22Rv1 (cell line): ENCODE results near the gene ARID1B.

Source experiments
- ZFX ChIP-seq: fragments of 450-650 bp; IDR thresholded peaks from 2 replicates; pipeline ENCODE4 v1.6.1; 2017; ENCODE audit warnings: antibody characterized with exemption, borderline replicate concordance
- TF ChIP-seq, protein P1 (sequence below): fragments of 450-650 bp; IDR thresholded peaks from 2 replicates; pipeline ENCODE4 v1.5.1; 2017; ENCODE audit warnings: mild to moderate bottlenecking

GRCh38 chr6:156967852-156968251 is 190.7 kb downstream of the ARID1B start:
- TF ChIP-seq, protein P1, sequence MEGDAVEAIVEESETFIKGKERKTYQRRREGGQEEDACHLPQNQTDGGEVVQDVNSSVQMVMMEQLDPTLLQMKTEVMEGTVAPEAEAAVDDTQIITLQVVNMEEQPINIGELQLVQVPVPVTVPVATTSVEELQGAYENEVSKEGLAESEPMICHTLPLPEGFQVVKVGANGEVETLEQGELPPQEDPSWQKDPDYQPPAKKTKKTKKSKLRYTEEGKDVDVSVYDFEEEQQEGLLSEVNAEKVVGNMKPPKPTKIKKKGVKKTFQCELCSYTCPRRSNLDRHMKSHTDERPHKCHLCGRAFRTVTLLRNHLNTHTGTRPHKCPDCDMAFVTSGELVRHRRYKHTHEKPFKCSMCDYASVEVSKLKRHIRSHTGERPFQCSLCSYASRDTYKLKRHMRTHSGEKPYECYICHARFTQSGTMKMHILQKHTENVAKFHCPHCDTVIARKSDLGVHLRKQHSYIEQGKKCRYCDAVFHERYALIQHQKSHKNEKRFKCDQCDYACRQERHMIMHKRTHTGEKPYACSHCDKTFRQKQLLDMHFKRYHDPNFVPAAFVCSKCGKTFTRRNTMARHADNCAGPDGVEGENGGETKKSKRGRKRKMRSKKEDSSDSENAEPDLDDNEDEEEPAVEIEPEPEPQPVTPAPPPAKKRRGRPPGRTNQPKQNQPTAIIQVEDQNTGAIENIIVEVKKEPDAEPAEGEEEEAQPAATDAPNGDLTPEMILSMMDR, result no peak
- no peak for TF ChIP-seq ZFX
